Mesothelial cell of epicardium (in vitro differentiated cells): Measurements from ENCODE around the gene APOBEC3A. TPM values are rescaled to one million over a fixed set of nuclear protein-coding genes. Genes with fewer than 3 reads are reported as not detected.
"Not testable (repeated sequence)": the region's sequence is repeated elsewhere in the genome, so short reads cannot be mapped to it uniquely, and the experiment has no call there.

Source experiments
- DNase-seq, 2 experiments: peaks; one replicate each; pipeline ENCODE4 v3.0.0; 2021; ENCODE audit warnings: low spot score in 2 of 2; ENCODE audit not compliant: unreplicated experiment in 2 of 2
- H3K27ac Mint-ChIP-seq: 2 replicates; pipeline ENCODE4 v1.8.0; 2021; ENCODE audit warnings: mixed read lengths
- H3K27me3 Mint-ChIP-seq: 2 replicates; pipeline ENCODE4 v1.8.0; 2021; ENCODE audit warnings: low read depth, mixed read lengths
- H3K36me3 Mint-ChIP-seq: 2 replicates; pipeline ENCODE4 v1.8.0; 2021; ENCODE audit warnings: mixed read lengths
- H3K4me1 Mint-ChIP-seq: 2 replicates; pipeline ENCODE4 v1.8.0; 2021; ENCODE audit warnings: mixed read lengths
- H3K4me3 Mint-ChIP-seq: 2 replicates; pipeline ENCODE4 v1.8.0; 2021; ENCODE audit warnings: mild to moderate bottlenecking, moderate library complexity, mixed read lengths
- H3K9me3 Mint-ChIP-seq: 2 replicates; pipeline ENCODE4 v1.8.0; 2021; ENCODE audit warnings: mixed read lengths
- total RNA-seq: library from RNA; stranded (reverse); gene quantifications from 3 replicates; pipeline ENCODE4 v1.2.1, GENCODE V29; 2021
- TF ChIP-seq, protein P1 (sequence below): fragments of 200-600 bp; sonication (generic); IDR thresholded peaks from one replicate; pipeline ENCODE4 v1.5.0; 2021; ENCODE audit warnings: antibody characterized with exemption; ENCODE audit not compliant: unreplicated experiment

APOBEC3A gene
- total RNA-seq, 1 donor from 2014 or later = not detected

DNA sequence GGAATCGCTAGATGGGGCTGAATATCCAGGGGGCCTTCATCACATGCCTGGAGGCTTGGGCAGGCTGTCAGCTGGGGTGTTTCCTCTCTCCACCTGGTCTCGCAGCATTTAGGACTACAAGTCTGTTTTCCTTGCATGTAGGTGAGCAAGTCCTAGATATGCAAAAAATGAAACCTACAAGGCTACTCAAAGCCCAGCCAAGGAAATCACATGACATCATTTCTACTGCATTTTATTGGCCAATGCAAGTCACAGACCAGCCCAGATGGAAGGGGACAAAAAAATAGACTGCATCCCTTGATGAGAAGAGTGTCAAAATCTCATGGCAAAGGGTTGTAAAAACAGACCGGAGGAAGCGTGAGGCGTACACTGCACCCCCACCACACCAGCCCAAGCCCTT is 15.1 kb downstream of the APOBEC3A start:
- Mint-ChIP-seq H3K27ac (no peak overlapping the region), H3K4me3 (no peak overlapping the region), H3K27me3 (peaks cover 16% of the 10 kb centered on the region), H3K9me3 (no peaks in the 10 kb centered on the region), H3K4me1 (no peaks in the 10 kb centered on the region), H3K36me3 (no peaks in the 10 kb centered on the region)
- no peak for DNase-seq
- TF ChIP-seq, protein P1, sequence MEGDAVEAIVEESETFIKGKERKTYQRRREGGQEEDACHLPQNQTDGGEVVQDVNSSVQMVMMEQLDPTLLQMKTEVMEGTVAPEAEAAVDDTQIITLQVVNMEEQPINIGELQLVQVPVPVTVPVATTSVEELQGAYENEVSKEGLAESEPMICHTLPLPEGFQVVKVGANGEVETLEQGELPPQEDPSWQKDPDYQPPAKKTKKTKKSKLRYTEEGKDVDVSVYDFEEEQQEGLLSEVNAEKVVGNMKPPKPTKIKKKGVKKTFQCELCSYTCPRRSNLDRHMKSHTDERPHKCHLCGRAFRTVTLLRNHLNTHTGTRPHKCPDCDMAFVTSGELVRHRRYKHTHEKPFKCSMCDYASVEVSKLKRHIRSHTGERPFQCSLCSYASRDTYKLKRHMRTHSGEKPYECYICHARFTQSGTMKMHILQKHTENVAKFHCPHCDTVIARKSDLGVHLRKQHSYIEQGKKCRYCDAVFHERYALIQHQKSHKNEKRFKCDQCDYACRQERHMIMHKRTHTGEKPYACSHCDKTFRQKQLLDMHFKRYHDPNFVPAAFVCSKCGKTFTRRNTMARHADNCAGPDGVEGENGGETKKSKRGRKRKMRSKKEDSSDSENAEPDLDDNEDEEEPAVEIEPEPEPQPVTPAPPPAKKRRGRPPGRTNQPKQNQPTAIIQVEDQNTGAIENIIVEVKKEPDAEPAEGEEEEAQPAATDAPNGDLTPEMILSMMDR = no peak

DNA sequence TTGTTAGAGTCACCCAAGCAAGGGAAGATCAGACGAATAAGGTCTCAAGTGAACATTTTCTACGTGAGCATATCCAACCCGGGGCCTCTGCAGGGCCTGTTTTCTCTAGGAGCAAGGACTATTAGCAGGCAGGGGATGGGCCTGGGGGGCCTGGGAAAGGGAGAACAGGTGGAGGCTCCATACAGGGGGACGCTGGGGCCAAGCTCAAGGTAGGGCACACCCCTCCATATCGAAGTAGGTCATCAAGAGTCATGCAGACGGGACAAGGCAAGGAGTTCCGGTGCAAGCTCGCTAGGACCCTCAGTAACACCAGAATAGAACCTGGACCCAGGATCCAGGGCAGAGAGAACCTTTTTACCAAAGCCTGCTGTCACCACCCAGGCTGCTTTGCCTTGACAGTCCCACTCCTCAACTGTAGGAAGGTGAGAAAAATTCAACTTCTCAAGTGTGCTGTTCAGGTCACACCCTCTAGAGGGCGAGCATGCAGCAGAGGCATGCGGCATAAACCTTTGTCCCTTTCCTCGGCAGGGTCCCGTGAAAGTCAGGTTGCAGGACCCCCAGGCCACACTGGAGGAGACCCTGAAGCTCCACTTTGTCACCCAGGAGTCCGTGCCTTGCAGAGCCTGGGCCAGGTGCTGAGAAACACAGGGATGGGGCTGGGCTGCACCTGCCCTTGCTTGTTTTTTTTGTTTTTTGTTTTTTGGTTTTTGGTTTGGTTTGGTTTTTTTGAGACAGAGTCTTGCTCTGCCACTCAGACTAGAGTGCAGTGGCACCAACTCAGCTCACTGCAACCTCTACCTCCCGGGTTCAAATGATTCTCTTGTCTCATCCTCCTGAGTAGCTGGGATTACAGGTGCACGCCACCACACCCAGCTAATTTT is 16.1 kb downstream of the APOBEC3A start:
- Mint-ChIP-seq H3K9me3 (no peaks in the 10 kb centered on the region), H3K4me3 (no peak overlapping the region), H3K36me3 (no peaks in the 10 kb centered on the region), H3K4me1 (no peaks in the 10 kb centered on the region), H3K27me3 (peaks cover 16% of the 10 kb centered on the region), H3K27ac (no peak overlapping the region)
- TF ChIP-seq, protein P1 = peak; percentile 81
- DNase-seq = no peak

DNA sequence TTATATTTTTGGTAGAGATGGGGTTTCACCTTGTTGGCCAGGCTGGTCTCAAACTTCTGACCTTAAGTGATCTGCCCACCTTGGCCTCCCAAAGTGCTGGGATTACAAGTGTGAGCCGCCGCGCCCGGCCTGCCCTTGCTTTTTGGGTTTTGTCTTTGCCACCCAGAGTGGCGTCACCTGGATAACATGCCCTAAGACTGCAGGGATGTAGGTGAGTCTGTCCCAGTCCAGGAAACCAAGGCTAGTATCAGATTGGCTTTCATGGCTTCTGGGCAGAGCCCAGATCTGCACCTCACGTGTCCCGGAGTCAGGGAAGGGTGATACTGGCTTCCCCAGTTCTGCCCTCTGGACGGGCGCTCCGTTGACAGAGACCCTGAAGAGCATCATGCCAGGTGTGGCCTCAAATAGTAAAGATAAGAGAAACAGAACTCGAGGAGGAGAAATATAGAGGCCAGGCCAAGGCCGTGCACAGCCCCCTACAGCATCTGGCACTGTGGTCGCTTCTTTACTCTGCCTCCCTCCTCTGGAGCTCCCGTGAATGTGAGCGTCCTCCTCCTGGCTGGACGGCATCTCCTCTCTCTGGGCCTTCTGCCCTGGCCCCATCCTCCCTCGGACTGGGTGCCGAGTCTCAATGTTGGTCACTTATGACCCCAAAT is 16.9 kb downstream of the APOBEC3A start:
- Mint-ChIP-seq H3K36me3 (no peaks in the 10 kb centered on the region), H3K9me3 (no peaks in the 10 kb centered on the region), H3K27me3 (peaks cover 14% of the 10 kb centered on the region), H3K4me3 (no peak overlapping the region), H3K4me1 (no peaks in the 10 kb centered on the region), H3K27ac (no peak overlapping the region)
- TF ChIP-seq, protein P1 = no peak
- DNase-seq = no peak

DNA sequence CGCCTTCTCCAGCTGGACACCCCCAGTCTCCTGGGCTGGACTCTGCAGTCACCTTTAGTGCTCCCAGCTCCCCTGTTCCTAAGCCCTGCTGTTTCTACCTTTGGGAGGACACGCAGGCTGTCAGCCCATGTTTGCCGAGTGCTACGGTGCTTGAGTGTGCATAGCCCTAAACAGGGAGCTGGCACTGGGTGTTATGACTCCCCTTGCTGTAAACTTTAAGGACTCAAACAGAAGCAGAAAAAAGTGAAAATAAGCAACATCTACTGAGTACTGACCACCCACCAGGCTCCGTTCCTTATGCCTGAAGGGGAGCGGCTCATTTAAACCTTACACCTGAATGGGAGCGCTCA is 17.4 kb downstream of the APOBEC3A start:
- H3K4me3 Mint-ChIP-seq = no peak overlapping the region
- peaks cover 14% of the 10 kb centered on the region for H3K27me3 Mint-ChIP-seq
- TF ChIP-seq, protein P1 = no peak
- no peaks in the 10 kb centered on the region for H3K4me1 Mint-ChIP-seq
- H3K27ac Mint-ChIP-seq = no peak overlapping the region
- DNase-seq = no peak
- no peaks in the 10 kb centered on the region for H3K9me3 Mint-ChIP-seq
- no peaks in the 10 kb centered on the region for H3K36me3 Mint-ChIP-seq

DNA sequence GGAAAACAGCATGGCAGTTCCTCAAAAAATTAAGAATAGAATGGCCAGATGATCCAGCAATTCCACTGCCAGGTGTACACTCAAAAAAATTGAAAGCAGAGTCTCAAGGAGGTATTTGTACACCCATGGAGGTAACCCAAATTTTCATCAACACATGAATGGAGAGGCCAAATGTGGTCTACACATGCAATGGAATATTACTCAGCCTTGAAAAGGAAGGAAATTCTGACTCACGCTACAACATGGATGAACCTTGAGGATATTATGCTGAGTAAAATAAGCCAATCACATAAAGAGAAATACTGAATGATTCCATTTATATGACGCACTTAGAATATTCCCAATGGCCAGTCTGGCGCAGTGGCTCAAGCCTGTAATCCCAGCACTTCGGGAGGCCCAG is 19.9 kb downstream of the APOBEC3A start:
- DNase-seq, H3K4me3 Mint-ChIP-seq, H3K9me3 Mint-ChIP-seq, H3K27me3 Mint-ChIP-seq, H3K27ac Mint-ChIP-seq, H3K36me3 Mint-ChIP-seq: not testable (repeated sequence)
- H3K4me1 Mint-ChIP-seq = peaks cover 11% of the 10 kb centered on the region

DNA sequence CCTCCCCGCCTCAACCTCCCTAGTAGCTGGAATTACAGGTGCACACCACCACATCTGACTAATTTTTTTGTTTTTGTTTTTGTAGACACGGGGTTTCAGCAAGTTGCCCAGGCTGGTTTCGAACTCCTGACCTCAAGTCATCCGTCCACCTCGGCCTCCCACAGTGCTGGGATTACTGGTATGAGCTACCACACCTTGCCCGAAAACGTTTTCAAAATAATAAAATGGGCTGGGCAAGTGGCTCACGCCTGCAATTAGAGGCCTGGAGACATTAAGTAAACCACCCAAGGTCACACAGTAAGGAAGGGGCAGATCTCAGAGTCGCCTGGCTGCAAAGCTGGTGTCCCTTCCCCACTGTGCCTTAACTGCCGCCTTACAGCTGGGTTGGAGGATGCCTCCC is 23.2 kb downstream of the APOBEC3A start:
- peaks cover 13% of the 10 kb centered on the region for H3K4me1 Mint-ChIP-seq
- DNase-seq, H3K36me3 Mint-ChIP-seq, H3K4me3 Mint-ChIP-seq, H3K27ac Mint-ChIP-seq, H3K27me3 Mint-ChIP-seq, H3K9me3 Mint-ChIP-seq: not testable (repeated sequence)
